Neural cell (in vitro differentiated cells): ENCODE results near the gene NUDT21. TPM values are rescaled to one million over a fixed set of nuclear protein-coding genes. Genes with fewer than 3 reads are reported as not detected.

Experiments
- H2AFZ ChIP-seq: fragments of 200-600, 300-800 bp; sonication (generic), shearing (Covaris generic); 2 replicates; pipeline ENCODE4 v1.6.0; 2014; ENCODE audit warnings: low read depth, mild to moderate bottlenecking, antibody characterized with exemption, low read length, moderate library complexity
- H3F3A ChIP-seq: fragments of 200-600 bp; shearing (Covaris generic); 2 replicates; pipeline ENCODE4 v1.6.1; 2016; ENCODE audit warnings: mild to moderate bottlenecking, moderate library complexity, mixed read lengths, antibody characterized with exemption, low read length; ENCODE audit not compliant: insufficient read depth, poor library complexity, severe bottlenecking
- H3K27ac ChIP-seq: fragments of 200-600, 300-800 bp; sonication (generic), shearing (Covaris generic); 2 replicates; pipeline ENCODE4 v1.5.1; 2014; ENCODE audit warnings: mild to moderate bottlenecking, low read length, moderate library complexity
- H3K27me3 ChIP-seq: fragments of 300-800, 200-600 bp; sonication (generic), shearing (Covaris generic); 2 replicates; pipeline ENCODE4 v1.6.0; 2014; ENCODE audit warnings: mild to moderate bottlenecking, low read depth, low read length, moderate library complexity; ENCODE audit not compliant: insufficient read depth
- H3K36me3 ChIP-seq: fragments of 300-800, 200-600 bp; sonication (generic), shearing (Covaris generic); 2 replicates; pipeline ENCODE4 v1.5.1; 2014; ENCODE audit warnings: mild to moderate bottlenecking, antibody characterized with exemption, low read length, moderate library complexity; ENCODE audit not compliant: insufficient read depth
- H3K4me2 ChIP-seq: fragments of 300-800, 200-600 bp; sonication (generic), shearing (Covaris generic); 2 replicates; pipeline ENCODE4 v1.6.0; 2014; ENCODE audit warnings: mild to moderate bottlenecking, low read length
- H3K4me3 ChIP-seq: fragments of 300-800, 200-600 bp; sonication (generic), shearing (Covaris generic); 2 replicates; pipeline ENCODE4 v1.5.1; 2014; ENCODE audit warnings: mild to moderate bottlenecking, low read length, moderate library complexity
- H3K79me2 ChIP-seq: fragments of 200-600 bp; shearing (Covaris generic); replicated peaks from 2 replicates; pipeline ENCODE4 v1.6.0; 2014; ENCODE audit warnings: mild to moderate bottlenecking, low read length, moderate library complexity; ENCODE audit not compliant: insufficient read depth
- H3K9ac ChIP-seq: fragments of 300-800, 200-600 bp; sonication (generic), shearing (Covaris generic); 2 replicates; pipeline ENCODE4 v1.6.1; 2016; ENCODE audit warnings: mild to moderate bottlenecking, low read length, mixed read lengths
- H3K9me2 ChIP-seq: fragments of 200-600 bp; shearing (Covaris generic); 2 replicates; pipeline ENCODE4 v1.6.1; 2016; ENCODE audit warnings: mild to moderate bottlenecking, low read length, mixed read lengths; ENCODE audit not compliant: insufficient read depth
- H3K9me3 ChIP-seq: fragments of 200-600, 300-800 bp; sonication (generic), shearing (Covaris generic); 2 replicates; pipeline ENCODE4 v1.6.1; 2016; ENCODE audit warnings: mild to moderate bottlenecking, mixed run types, low read length, moderate library complexity, mixed read lengths
- H4K20me1 ChIP-seq: fragments of 200-600 bp; shearing (Covaris generic); 2 replicates; pipeline ENCODE4 v1.6.1; 2016; ENCODE audit warnings: mild to moderate bottlenecking, mixed run types; ENCODE audit not compliant: insufficient read depth
- EP300 ChIP-seq: fragments of 450-650 bp; conservative IDR thresholded peaks from 2 replicates; pipeline ENCODE4 v1.6.1; 2014; ENCODE audit warnings: antibody characterized with exemption, mild to moderate bottlenecking, moderate library complexity; ENCODE audit not compliant: poor library complexity, severe bottlenecking
- EZH2 ChIP-seq: fragments of 200-600, 300-800 bp; shearing (Covaris generic), sonication (generic); IDR thresholded peaks from 2 replicates; pipeline ENCODE4 v1.6.1; 2014; ENCODE audit warnings: antibody characterized with exemption, low read length, borderline replicate concordance, mild to moderate bottlenecking; ENCODE audit not compliant: insufficient read depth, poor library complexity, severe bottlenecking
- MXI1 ChIP-seq: fragments of 450-650 bp; conservative IDR thresholded peaks from 2 replicates; pipeline ENCODE4 v1.6.1; 2014; ENCODE audit warnings: antibody characterized with exemption, mild to moderate bottlenecking; ENCODE audit not compliant: poor library complexity, severe bottlenecking
- POLR2AphosphoS5 ChIP-seq: IDR thresholded peaks from 2 replicates; pipeline ENCODE4 v1.6.1; 2012
- RAD21 ChIP-seq: fragments of 450-650 bp; conservative IDR thresholded peaks from 2 replicates; pipeline ENCODE4 v1.6.1; 2014; ENCODE audit warnings: antibody characterized with exemption, mild to moderate bottlenecking, moderate library complexity
- SMC3 ChIP-seq: fragments of 450-650 bp; conservative IDR thresholded peaks from 2 replicates; pipeline ENCODE4 v1.6.1; 2014; ENCODE audit warnings: antibody characterized with exemption, mild to moderate bottlenecking, moderate library complexity; ENCODE audit not compliant: poor library complexity
- TAF1 ChIP-seq: IDR thresholded peaks from 2 replicates; pipeline ENCODE4 v1.6.1; 2012; ENCODE audit warnings: low read depth
- polyA plus RNA-seq: library from polyadenylated mRNA; depleted of rRNA; stranded (reverse); fragments of >200 nt; gene quantifications from 2 replicates; pipeline ENCODE4 v1.2.3, GENCODE V29; 2014
- TF ChIP-seq, protein P1 (sequence below): fragments of 450-650 bp; IDR thresholded peaks from 2 replicates; pipeline ENCODE4 v1.5.1; 2014; ENCODE audit warnings: antibody characterized with exemption, mild to moderate bottlenecking, moderate library complexity; ENCODE audit not compliant: poor library complexity, severe bottlenecking
- TF ChIP-seq, protein P2 (sequence below): IDR thresholded peaks from 2 replicates; pipeline ENCODE4 v1.6.1; 2012; ENCODE audit warnings: borderline replicate concordance

Gene NUDT21
- polyA plus RNA-seq, 1 donor from 2014 or later: 192 TPM

DNA sequence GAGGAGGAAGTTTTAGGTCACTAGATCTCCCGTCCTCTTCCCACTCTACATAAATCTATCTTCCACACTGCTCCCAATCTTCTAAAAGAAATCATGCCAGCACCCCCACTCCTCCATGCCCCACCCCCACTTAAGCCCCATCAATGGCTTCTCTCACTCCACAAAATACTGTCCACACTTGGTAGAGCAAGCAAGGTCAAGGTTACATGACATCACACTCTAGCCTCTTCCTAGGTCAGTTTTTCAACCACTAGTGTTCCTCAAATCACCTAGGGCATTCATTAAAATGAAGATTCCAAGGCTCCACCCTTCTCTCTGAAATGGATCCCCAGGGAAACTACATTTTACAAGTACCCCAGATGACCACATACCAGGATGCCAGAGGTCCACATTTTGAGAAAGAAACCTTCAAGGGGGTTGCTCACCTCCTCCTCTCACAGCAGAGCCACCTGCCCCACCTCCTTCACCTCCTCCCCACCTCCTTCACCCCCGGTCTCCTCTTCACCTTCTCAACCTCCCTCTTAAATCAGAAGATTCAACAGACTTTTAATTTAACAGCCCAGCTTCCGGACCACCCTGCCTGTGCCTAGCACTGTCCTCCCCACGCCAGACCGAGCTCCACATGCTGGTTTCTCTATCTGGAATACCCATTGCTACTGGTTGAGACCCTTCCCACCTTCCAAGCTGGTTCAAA, 29.0 kb downstream of the NUDT21 start:
- no peaks in the 10 kb centered on the region for H3F3A ChIP-seq
- H3K27me3 ChIP-seq: no peaks in the 10 kb centered on the region
- no peaks in the 10 kb centered on the region for H3K36me3 ChIP-seq
- no peaks in the 10 kb centered on the region for H3K9me2 ChIP-seq
- no peak overlapping the region for H3K9ac ChIP-seq
- H3K27ac ChIP-seq: no peak overlapping the region
- no peaks in the 10 kb centered on the region for H3K9me3 ChIP-seq
- H2AFZ ChIP-seq: no peak overlapping the region
- TF ChIP-seq, protein P1, sequence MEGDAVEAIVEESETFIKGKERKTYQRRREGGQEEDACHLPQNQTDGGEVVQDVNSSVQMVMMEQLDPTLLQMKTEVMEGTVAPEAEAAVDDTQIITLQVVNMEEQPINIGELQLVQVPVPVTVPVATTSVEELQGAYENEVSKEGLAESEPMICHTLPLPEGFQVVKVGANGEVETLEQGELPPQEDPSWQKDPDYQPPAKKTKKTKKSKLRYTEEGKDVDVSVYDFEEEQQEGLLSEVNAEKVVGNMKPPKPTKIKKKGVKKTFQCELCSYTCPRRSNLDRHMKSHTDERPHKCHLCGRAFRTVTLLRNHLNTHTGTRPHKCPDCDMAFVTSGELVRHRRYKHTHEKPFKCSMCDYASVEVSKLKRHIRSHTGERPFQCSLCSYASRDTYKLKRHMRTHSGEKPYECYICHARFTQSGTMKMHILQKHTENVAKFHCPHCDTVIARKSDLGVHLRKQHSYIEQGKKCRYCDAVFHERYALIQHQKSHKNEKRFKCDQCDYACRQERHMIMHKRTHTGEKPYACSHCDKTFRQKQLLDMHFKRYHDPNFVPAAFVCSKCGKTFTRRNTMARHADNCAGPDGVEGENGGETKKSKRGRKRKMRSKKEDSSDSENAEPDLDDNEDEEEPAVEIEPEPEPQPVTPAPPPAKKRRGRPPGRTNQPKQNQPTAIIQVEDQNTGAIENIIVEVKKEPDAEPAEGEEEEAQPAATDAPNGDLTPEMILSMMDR: no peak
- no peak for TF ChIP-seq POLR2AphosphoS5
- no peak for TF ChIP-seq TAF1
- H4K20me1 ChIP-seq: peaks cover 5% of the 10 kb centered on the region
- H3K4me3 ChIP-seq: peak overlapping the region; percentile 67
- H3K79me2 ChIP-seq: peaks cover 45% of the 10 kb centered on the region
- H3K4me2 ChIP-seq: no peak overlapping the region

DNA sequence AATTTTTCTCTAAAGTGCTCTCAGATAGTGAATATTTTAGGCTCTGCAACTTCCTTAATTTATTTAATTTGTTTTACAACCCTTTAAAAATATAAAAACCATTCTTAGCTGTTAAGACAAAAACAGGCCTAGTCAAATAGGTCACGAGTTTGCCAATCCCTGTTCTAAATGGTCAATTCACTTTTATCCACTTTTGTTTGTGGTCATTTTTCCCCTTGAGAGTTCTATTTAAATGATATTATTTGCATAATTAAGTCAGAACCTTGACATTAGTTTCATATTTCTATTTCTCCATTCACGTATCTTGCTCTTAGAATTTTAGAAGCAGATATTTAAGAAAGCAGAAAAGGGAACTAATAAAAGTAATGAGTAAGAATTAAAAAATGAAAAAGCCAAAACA, 29.8 kb downstream of the NUDT21 start:
- Histone ChIP-seq H3F3A (no peaks in the 10 kb centered on the region), H2AFZ (no peak overlapping the region), H3K9me2 (no peaks in the 10 kb centered on the region), H3K79me2 (peaks cover 53% of the 10 kb centered on the region), H4K20me1 (peaks cover 5% of the 10 kb centered on the region), H3K9ac (no peak overlapping the region), H3K4me3 (no peak overlapping the region), H3K27me3 (no peaks in the 10 kb centered on the region), H3K27ac (no peak overlapping the region), H3K36me3 (no peaks in the 10 kb centered on the region), H3K9me3 (no peaks in the 10 kb centered on the region), H3K4me2 (no peak overlapping the region)
- TF ChIP-seq, protein P2, sequence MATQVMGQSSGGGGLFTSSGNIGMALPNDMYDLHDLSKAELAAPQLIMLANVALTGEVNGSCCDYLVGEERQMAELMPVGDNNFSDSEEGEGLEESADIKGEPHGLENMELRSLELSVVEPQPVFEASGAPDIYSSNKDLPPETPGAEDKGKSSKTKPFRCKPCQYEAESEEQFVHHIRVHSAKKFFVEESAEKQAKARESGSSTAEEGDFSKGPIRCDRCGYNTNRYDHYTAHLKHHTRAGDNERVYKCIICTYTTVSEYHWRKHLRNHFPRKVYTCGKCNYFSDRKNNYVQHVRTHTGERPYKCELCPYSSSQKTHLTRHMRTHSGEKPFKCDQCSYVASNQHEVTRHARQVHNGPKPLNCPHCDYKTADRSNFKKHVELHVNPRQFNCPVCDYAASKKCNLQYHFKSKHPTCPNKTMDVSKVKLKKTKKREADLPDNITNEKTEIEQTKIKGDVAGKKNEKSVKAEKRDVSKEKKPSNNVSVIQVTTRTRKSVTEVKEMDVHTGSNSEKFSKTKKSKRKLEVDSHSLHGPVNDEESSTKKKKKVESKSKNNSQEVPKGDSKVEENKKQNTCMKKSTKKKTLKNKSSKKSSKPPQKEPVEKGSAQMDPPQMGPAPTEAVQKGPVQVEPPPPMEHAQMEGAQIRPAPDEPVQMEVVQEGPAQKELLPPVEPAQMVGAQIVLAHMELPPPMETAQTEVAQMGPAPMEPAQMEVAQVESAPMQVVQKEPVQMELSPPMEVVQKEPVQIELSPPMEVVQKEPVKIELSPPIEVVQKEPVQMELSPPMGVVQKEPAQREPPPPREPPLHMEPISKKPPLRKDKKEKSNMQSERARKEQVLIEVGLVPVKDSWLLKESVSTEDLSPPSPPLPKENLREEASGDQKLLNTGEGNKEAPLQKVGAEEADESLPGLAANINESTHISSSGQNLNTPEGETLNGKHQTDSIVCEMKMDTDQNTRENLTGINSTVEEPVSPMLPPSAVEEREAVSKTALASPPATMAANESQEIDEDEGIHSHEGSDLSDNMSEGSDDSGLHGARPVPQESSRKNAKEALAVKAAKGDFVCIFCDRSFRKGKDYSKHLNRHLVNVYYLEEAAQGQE: no peak

DNA sequence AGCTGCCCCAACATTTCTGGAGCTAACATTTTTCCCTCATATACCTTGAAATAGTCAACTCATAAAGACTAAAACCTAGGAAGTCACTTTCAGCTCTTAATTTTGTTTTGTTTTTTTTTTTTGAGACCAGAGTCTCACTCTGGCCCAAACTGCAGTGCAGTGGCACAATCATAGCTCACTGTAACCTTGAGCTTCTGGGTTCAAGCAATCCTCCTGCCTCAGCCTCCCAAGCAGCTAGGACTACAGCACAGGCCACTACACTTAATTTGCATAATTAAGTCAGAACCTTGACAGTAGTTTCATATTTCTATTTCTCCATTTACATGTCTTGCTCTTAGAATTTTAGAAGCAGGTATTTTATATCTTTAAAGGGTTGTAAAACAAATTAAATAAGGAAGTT, 30.5 kb downstream of the NUDT21 start:
- no peaks in the 10 kb centered on the region for H3K36me3 ChIP-seq
- H3K4me3 ChIP-seq: no peak overlapping the region
- no peaks in the 10 kb centered on the region for H3F3A ChIP-seq
- no peaks in the 10 kb centered on the region for H3K9me2 ChIP-seq
- H3K79me2 ChIP-seq: peaks cover 56% of the 10 kb centered on the region
- H3K9me3 ChIP-seq: no peaks in the 10 kb centered on the region
- H4K20me1 ChIP-seq: peaks cover 5% of the 10 kb centered on the region
- no peak overlapping the region for H3K4me2 ChIP-seq
- TF ChIP-seq, protein P2: no peak
- TF ChIP-seq, protein P1: no peak
- TF ChIP-seq TAF1 (no peak), EZH2 (no peak), EP300 (no peak), POLR2AphosphoS5 (no peak), SMC3 (no peak), RAD21 (no peak), MXI1 (no peak)
- no peak overlapping the region for H2AFZ ChIP-seq
- no peak overlapping the region for H3K9ac ChIP-seq
- no peak overlapping the region for H3K27ac ChIP-seq
- no peaks in the 10 kb centered on the region for H3K27me3 ChIP-seq
